ENCODE measurements around the gene CACNG5.

CACNG5 gene

GRCh38 chr17:66817750-66818149 is 17.2 kb upstream of the CACNG5 start:
- Histone ChIP-seq H3K4me3 (no peak overlapping the region), H3K27ac (no peak overlapping the region)

DNA sequence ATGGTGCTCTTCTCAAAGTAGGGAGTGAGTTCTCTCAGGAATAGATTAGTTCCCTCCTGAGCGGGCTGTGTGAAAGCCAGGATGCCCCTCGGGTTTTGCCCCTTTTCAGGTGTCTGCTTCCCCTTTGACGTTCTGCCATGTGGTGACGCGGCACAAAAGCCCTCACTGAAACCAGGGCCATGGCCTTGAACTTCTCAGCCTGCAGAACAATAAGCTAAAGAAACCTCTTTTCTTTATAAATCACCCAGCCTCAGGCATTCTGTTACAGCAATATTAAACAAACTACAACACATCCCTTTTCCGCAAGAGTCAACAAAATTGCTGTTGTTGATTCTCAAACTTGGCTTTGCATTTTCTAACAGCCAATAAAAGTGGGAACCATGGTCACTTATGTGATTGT is 15.5 kb upstream of the CACNG5 start:
- Histone ChIP-seq H3K27ac (no peak overlapping the region), H3K4me3 (no peak overlapping the region)

- Histone ChIP-seq H3K27ac (no peak overlapping the region), H3K4me3 (no peak overlapping the region)
Measured at GRCh38 chr17:66822009-66822408, 12.9 kb upstream of the CACNG5 start.

DNA sequence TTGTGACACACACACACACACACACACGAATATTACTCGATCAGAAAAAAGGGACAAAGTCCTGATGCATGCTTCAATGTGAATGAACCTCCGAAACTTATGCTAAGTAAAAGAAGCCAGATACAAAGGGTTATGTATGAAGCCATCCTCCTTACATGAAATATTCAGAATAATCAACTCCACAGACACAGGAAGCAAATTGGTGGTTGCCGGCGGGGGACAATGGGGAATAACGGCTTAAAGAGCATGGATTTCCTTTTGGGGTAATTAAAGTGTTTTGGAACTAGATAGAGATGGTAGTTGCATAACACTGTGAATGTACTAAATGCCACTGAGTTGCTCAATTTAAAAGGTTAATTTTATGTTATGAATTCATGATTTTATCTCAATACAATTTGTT is 8.1 kb upstream of the CACNG5 start:
- Histone ChIP-seq H3K4me3 (no peak overlapping the region), H3K27ac (no peak overlapping the region)

- H3K4me3 ChIP-seq: no peak overlapping the region
- H3K27ac ChIP-seq: no peak overlapping the region
Measured at GRCh38 chr17:66829386-66829864, 5.5 kb upstream of the CACNG5 start.

- no peak overlapping the region for H3K4me3 ChIP-seq
- H3K27ac ChIP-seq: no peak overlapping the region
Measured at GRCh38 chr17:66829883-66830282, 5.0 kb upstream of the CACNG5 start.

DNA sequence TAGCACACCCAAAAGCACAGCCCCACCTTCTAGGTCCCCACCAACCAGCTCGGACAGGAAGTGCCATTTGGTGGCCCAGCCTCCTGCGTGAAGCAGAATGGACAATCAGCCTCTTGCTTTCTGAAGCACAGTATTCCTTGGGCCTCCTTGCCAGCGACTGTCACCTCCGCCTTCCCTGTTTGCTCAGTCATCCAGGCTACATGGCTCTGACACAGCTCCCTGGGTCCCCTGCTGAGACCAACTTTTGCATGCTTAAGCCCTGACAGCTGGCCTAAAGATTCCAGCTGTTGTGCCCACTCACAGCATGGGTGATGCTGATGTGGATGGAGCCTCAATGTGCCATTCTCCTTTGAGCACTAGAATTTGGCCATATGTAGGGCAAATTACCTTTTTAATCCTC is 4.5 kb upstream of the CACNG5 start:
- Histone ChIP-seq H3K27ac (no peak overlapping the region), H3K4me3 (no peak overlapping the region)

DNA sequence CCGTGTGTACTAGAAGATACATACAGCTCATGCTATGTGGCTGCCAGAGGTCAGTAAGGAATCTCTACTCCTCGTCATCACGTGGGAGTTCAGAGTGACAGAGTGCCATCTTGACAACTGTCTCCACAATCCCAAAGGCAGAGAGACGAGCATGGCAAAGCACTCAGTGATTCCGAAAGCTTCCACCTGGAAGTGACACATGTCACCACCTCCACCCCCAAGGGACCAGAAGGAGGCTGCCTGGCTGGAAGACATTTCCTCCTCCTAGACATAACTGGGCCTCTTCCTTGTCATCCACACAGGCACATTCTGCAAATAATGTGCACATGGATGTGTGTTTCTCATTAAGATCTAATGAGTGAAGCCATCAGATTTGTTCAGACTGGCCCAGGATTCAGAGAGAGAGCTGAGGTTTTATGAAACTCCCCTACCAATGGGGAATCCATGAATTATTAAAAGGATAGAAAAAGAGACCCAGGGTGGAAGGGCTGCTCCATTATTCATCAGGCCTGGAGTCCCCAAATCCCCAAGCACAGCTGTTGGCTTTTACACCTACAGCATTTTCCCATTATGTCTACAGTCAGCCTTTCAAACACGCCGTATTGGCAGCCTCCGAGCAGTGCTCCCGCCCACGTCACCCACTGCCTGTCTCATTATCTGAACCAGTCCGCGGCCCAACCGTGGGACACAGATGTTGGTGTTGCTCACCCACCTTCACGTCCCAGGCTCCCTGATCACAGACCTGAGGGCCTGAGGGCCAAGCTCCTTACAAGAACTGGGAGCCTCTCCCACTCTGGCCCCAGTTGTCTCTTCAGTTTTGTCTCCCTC is 3.3 kb upstream of the CACNG5 start:
- no peak overlapping the region for H3K4me3 ChIP-seq
- H3K27ac ChIP-seq: no peak overlapping the region

- Histone ChIP-seq H3K27ac (no peak overlapping the region), H3K4me3 (no peak overlapping the region)
Measured at GRCh38 chr17:66833201-66833600, 1.7 kb upstream of the CACNG5 start.

DNA sequence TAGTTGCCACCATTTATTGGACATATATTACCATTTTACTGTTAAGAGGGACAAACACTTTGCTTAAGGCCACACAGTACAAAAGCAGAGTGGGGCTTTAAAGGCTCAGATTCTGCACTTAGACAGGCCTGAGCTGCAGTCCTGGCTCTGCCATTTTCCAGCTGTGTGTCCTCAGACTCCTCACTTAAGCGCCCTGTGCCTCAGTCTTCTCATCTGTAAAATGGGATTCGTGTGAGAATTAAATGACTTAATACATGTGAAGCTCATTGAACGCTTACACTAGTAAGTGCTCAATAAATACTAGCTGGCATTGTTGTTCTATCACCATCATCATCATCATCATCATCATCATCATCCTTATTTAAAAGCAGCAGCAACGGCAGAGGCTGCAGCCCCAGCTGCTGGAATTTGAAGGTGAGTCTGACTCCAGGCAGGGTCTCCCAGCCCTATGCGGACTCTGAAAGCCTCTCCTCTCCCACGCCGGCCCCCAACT is 445 bp upstream of the CACNG5 start:
- no peak overlapping the region for H3K4me3 ChIP-seq

GRCh38 chr17:66835476-66835875 is 559 bp downstream of the CACNG5 start:
- no peak overlapping the region for H3K27ac ChIP-seq
- H3K4me3 ChIP-seq: no peak overlapping the region

More for the DNA sequence above, 445 bp upstream of the CACNG5 start:
- no peak overlapping the region for H3K27ac ChIP-seq

- H3K27ac ChIP-seq: no peak overlapping the region
- no peak overlapping the region for H3K4me3 ChIP-seq
Measured at GRCh38 chr17:66836063-66837005, 1.4 kb downstream of the CACNG5 start.

- Histone ChIP-seq H3K4me3 (no peak overlapping the region), H3K27ac (no peak overlapping the region)
Measured at GRCh38 chr17:66837226-66837625, 2.3 kb downstream of the CACNG5 start.

DNA sequence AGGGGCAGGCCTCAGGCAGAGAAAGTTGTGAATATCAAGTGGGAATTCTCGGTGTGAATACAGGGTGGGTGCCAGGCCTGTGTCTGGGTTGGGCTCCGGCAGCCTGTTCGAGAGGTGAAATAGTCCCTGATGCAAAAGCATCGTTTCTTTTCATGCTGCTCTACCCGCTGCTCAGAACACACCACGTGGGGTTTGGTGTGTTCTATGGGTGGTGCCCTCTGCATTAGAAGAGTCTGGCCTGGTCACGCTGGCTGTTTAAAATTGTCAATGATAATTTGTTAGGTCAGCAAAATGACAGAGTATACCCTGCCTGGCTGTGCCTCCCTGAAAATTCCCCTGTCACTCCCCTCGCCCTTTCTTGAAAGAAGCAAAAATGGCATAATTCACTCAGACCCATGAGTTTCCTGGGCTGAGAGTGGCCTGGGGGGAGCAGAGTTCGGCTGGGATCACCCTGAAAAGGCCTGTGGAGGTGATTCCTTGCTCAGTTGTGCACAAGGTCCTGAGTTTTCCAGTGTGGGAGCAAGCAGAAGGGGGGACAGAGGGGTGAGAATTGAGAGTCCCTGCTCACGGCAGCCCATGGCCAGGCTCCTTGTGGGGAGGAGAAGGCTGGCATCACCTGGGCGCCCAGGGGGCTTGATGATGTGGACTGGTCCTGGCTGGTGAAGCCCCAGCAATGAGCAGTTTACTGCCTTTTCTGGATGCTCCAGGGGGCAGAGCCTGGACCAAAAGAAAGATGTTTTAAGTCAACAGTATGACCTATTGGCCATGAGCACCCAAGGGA is 3.2 kb downstream of the CACNG5 start:
- Histone ChIP-seq H3K4me3 (no peak overlapping the region), H3K27ac (no peak overlapping the region)

- Histone ChIP-seq H3K4me3 (no peak overlapping the region), H3K27ac (no peak overlapping the region)
Measured at GRCh38 chr17:66839616-66840015, 4.7 kb downstream of the CACNG5 start.

- Histone ChIP-seq H3K27ac (no peak overlapping the region), H3K4me3 (no peak overlapping the region)
Measured at GRCh38 chr17:66840061-66840460, 5.1 kb downstream of the CACNG5 start.

DNA sequence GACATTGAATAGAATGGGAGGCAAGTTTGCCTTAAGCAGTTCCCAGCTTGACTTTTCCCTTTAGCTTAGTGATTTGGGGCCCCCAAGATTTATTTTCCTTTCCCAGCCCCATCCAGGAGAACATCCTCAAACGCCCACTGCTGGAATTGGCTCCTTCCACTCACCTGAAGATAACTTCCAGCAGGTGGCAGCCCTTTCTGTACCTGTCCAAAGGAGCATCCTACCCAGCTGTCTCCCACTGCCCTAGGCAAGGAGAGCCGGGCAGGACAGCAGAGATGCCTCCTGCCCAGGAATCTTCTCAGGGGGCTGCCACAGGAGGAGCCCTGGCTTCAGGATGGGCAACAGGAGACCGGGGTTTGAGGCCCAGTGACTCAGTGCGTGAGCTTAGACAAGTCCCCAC is 6.4 kb downstream of the CACNG5 start:
- no peak overlapping the region for H3K4me3 ChIP-seq
- no peak overlapping the region for H3K27ac ChIP-seq

- H3K4me3 ChIP-seq: no peak overlapping the region
- no peak overlapping the region for H3K27ac ChIP-seq
Measured at GRCh38 chr17:66841744-66842143, 6.8 kb downstream of the CACNG5 start.

DNA sequence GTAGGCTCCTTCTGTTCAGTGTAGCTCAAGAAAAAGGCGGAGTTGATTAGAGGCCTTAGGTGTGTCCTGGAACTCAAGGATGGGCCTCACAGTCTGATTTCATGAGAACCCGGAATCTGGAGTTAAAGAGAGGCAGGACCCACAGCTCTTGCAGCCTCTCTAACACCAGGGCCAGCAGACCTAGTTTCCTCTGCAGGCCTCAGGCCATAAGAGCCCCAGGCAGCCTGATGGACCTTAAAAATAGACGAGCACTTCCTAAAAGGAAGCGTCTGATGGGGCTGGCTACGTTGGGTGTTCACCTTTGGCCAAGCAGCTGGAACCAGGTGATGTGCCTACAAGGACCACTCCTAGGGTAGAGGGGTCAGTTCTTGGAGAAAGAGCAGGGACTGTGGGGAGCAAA is 7.6 kb downstream of the CACNG5 start:
- Histone ChIP-seq H3K4me3 (no peak overlapping the region), H3K27ac (no peak overlapping the region)

- no peak overlapping the region for H3K4me3 ChIP-seq
- no peak overlapping the region for H3K27ac ChIP-seq
Measured at GRCh38 chr17:66842959-66843358, 8.0 kb downstream of the CACNG5 start.

All from skin epidermis (tissue), 12 donors.